Endothelial cell of hepatic sinusoid (primary cell): Measurements from ENCODE around the gene SLC38A2.
"Not testable (repeated sequence)": the region's sequence is repeated elsewhere in the genome, so short reads cannot be mapped to it uniquely, and the experiment has no call there.

Source experiments
- in situ Hi-C: cut with HindIII; loops from 2 replicates; pipeline ENCODE4 v1.10.0; 2017; ENCODE audit warnings: low sequenced_read_pairs

The SLC38A2 gene

DNA sequence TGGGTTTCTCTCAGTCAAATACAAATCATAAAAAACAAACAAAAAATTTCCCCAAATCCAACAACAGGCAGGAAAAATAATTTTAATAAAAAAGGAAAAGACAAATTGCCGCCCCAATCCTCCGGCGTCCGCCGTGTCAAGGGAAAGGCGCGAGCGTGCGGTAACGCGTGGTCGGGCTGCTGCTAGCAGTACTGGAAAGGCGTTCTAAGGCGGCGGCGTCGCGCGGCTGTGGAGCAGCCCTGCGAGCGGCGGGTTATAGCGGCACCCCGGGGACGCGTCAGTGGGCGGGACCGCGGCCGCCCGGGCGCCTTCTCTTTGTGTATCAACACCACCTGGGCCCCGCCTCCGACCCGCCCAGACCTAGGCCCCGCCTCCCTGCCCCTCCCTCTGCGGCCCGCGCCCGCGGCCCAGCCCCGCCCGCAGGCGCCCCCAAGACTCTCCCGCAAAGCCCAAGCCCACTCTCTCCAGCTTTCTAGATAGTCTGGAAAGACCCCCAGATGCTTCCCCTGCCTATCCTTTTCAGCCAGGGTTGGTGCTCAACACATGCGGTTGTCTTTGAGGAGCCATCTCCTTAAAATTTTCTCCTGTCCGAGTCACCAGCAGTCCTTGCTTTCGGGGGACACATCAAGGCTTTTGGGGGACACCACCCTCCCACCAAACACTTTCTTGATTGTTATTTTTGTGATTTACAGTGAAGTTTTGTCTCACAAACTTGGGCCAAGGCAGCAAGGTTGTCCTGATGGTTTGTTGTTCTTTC lies at the start of gene SLC38A2:
SLC38A2 (minus strand) TSS at position 230 of the 757 bp plus-strand sequence. CDS start 1,480 bp downstream, outside the sequence.
- in situ Hi-C loops, result no loop called here

DNA sequence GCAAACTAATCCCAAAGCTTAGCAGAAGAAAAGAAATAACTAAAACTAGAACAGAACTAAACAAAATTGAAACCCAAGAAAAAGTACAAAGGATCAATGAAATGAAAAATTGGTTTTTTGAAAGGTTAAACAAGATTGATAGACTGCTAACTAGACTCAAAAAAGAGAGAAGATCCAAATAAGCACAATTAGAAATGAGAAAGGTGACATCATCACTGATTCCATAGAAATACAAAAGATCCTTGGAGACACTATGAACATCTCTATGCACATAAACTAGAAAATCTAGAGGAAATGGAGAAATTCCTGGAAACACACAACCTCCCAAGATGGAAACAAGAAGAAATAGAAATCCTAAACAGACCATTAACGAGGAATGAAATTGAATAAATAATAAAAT lies 47.1 kb upstream of the SLC38A2 start:
- in situ Hi-C loops, result no loop called here

- in situ Hi-C loops, result no loop called here
Measured at GRCh38 chr12:46415552-46415951, 43.0 kb upstream of the SLC38A2 start.

- in situ Hi-C loops, result no loop called here
Measured at GRCh38 chr12:46414591-46415268, 42.2 kb upstream of the SLC38A2 start.

GRCh38 chr12:46413368-46413767 lies 40.8 kb upstream of the SLC38A2 start:
- in situ Hi-C loops, result no loop called here

GRCh38 chr12:46412857-46413256 lies 40.3 kb upstream of the SLC38A2 start:
- in situ Hi-C loops, result no loop called here

DNA sequence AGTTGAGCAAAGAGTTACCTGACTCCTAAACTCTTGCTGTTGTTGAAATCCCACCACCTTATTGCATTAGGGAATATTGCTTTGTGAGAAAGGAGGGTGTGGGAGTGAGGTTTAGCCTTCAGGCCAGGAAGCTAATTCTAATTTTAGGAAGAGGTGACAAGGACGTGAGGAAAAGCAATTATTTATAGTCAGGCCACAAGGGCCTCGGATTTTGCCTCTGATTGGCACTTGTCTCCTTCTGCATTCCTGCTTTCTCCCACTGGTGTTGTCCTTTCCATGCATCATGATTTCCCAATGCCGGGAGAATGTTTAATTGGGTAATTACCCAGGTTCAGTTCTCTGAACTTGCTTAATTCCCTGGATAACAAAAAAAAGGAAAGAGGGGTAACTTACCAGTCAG lies 37.9 kb upstream of the SLC38A2 start:
- in situ Hi-C loops, result no loop called here

GRCh38 chr12:46409974-46410373 lies 37.4 kb upstream of the SLC38A2 start:
- in situ Hi-C loops, result no loop called here

DNA sequence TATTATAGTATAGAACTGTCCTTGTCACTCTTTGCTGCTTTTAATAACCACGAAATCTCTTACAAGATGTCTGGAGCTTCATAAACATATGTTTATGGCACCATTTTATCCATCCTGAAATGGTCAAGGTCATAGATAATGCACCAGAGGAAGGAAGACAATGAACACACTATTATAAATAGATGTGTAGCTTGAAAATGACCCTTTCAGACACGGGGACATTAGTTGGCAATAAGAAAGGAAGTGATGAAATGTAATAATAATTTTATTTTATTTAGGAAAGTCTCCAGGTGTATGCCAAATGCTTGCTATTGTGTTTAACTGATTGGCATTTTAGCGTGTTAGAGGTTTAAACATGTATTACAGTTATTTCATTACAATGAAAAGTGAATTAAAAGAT lies 36.8 kb upstream of the SLC38A2 start:
- in situ Hi-C loops, result no loop called here

GRCh38 chr12:46408441-46408840 lies 35.9 kb upstream of the SLC38A2 start:
- in situ Hi-C loops, result no loop called here

- in situ Hi-C loops, result no loop called here
Measured at GRCh38 chr12:46407361-46407760, 34.8 kb upstream of the SLC38A2 start.

DNA sequence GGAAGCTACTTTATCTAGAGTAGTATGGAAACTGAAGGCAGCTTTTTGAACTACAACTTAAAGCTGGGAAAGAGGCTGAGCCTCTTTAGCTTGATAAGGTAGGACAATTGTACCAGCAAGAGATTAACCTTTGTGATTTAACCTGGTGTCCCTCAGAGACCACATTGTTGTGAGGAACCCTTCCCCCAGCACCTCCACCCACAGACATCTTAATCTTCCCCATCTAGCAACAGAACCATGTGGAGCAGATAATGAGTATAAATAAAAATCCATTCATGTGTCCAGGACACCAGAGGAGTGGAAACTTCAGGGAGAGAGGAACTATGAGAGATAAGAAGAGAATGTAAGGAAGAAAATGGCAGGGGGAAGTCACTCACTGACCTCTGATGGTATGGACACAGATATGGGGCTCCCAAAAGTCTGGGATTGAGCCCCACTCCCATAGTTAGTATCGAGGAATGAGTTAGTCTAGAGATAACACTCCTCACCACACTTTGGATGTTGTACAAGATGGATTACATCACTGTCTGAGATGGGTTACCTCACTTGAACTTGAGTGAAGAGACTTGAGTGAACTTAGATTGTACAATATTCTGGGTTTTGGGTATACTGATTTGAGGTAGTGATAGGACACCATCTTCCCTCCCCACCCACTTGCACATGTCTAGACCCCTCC lies 33.9 kb upstream of the SLC38A2 start:
- in situ Hi-C loops, result no loop called here

GRCh38 chr12:46404733-46405132 lies 32.2 kb upstream of the SLC38A2 start:
- in situ Hi-C loops, result no loop called here

GRCh38 chr12:46404225-46404631 lies 31.7 kb upstream of the SLC38A2 start:
- in situ Hi-C loops, result no loop called here

- in situ Hi-C loops, result no loop called here
Measured at GRCh38 chr12:46403719-46404070, 31.1 kb upstream of the SLC38A2 start.

DNA sequence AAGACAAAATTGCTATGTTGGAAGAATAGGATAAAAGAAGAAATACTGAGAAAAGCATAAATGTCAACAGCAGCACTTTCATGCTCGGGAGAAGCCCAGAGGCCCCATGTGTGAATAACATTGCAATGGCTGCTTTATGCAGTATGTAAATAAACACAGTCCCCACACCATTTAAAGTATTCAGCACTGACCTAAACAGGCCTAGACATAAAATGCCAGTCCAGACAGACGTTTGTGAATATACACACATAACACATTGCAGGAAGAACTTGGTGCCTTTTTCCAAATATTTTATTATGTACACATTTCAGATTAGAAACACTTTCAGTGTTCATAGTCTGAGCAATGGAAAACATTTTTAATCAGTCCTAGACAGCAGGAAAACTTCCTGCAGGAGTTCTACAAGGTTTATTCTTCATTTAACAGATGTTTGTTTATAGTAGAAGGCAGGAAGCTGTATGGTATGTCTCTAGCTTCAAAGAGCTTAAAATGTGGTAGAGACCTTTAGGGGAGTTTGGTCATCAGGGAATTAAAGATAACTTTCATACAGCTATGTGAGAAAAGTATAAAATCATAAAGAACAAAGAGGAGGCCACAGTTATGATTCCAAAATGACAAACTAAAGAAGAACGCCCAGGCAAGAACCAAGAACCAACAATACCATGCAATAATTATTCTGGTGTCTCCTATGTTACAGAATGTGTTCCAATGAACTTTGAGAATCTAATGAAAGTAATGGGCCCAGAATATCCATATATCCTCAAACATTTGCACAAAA lies 30.6 kb upstream of the SLC38A2 start:
- in situ Hi-C loops, result no loop called here

DNA sequence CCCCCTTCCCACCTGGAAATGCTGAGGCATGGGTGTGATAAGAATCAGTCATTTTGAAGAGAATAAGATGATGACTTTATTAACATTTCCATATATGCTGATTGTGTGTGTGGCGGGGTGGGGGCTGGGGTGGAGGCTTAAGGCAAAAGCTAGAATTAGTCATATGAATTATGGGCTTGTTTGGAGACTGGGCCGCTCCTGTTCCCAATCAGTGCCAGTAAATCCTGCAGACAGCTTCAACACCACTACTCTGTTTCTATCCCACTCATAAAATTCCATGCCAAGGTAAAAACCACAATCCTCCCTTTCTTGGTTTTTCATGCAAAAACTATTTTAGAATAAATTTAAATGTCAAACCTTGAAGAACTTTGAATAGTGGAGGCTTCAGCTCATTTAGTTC lies 29.9 kb upstream of the SLC38A2 start:
- in situ Hi-C loops, result no loop called here

GRCh38 chr12:46401662-46402061 lies 29.1 kb upstream of the SLC38A2 start:
- in situ Hi-C loops, result no loop called here

- in situ Hi-C loops, result no loop called here
Measured at GRCh38 chr12:46400406-46400805, 27.8 kb upstream of the SLC38A2 start.

- in situ Hi-C loops, result not testable (repeated sequence)
Measured at GRCh38 chr12:46399461-46400248, 27.1 kb upstream of the SLC38A2 start.
